Stimulated activated CD8-positive, alpha-beta memory T cell treated with anti-CD3 and anti-CD28 coated beads, Interleukin-15, amount 100 ng/mL, for 48 hours (primary cell): ENCODE measurements around the gene CIART.
A peak's percentile ranks its signal among the peaks of the same experiment; 100 is the strongest.
"Not testable (repeated sequence)": the region's sequence is repeated elsewhere in the genome, so short reads cannot be mapped to it uniquely, and the experiment has no call there.

Experiments used
- DNase-seq, 2 donors: peaks; one replicate each; pipeline ENCODE4 v3.0.0-alpha.2; 2020; ENCODE audit warnings: low read depth in 2 of 2

Gene CIART

DNA sequence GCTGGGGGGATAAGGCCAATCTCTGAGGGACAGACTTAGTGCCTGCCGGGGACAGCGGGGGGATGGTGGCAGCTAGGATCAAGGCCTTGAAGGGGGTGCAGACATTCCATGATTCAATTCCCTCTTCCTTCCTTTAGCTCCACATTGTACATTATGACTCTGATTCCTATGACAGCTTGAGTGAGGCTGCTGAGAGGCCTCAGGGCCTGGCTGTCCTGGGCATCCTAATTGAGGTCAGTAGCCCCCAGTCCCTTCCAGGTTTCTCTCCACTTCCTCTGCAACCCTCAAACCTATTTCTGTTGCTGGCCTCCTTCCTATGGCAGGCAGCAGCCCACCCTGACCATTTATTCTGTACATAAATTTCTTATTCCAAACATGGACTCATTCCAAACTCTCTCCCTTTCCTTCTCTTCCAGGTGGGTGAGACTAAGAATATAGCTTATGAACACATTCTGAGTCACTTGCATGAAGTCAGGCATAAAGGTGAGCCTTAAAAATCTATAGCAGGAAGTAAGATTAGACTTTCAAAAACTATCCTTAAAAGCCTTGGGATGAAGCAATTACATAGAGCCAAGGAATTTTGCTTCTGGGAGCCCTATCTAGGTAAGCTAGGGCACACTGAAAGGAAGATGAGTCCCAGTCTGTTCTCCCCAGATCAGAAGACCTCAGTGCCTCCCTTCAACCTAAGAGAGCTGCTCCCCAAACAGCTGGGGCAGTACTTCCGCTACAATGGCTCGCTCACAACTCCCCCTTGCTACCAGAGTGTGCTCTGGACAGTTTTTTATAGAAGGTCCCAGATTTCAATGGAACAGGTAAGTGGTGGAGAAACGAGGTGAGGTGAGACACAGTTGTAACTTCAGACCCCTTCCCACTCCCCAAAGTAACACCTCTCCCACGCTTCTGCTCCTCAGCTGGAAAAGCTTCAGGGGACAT lies 19.7 kb upstream of the CIART start:
- DNase-seq, result no peak

DNA sequence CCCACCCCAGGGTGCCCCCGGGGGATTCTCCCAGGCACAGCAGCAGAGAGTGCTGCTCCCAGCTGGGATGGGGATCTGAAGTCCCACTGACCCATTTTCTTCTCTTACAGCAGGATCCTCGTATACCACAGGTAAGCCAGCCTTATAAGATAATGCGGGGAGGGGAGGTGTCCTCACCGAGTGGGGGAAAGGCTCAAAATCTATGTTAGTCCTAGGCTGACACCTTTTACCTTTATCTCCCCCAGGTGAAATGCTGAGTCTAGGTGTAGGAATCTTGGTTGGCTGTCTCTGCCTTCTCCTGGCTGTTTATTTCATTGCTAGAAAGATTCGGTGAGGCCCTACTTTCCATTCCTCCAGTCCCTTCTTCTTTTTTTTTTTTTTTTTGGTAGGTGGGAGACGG lies 18.8 kb upstream of the CIART start:
- no peak for DNase-seq

DNA sequence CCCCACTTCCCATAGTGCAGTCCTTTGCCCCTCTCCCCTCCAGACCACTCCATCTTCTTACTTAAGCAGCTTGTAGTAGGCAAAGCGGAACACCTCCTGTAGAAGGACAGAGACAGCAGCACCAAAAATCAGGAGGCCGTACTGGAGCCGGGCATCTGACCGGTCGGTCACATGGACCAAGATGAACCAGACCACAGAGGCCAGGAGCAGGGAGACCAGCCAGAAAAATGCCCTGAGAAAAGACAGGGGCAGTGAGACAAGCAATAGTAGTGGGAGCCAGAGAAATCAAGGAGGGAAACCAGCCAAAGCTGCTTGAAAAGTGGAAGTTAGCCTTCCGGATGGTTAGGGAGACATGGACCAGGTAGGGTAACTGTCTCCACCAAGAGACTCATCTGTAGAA lies 14.5 kb upstream of the CIART start:
- no peak for DNase-seq

DNA sequence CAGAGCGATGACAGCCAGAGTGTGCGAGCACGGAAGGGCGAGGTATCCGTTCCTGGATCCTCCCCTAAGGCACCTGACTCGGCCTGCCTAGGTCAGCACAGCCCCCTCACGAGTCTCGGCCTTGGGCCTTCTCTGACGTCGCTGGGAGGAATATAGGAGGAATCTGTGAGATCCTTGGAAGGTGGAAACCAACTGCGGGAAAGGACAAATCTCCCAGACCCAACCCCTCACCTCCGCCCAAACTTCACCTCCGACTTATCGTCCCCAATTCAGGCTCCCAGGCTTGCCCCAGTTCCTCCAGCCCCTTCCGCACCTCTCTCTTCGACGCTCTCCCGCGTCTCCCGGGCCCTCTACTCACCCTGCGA lies 14.0 kb upstream of the CIART start:
- DNase-seq, result no peak

DNA sequence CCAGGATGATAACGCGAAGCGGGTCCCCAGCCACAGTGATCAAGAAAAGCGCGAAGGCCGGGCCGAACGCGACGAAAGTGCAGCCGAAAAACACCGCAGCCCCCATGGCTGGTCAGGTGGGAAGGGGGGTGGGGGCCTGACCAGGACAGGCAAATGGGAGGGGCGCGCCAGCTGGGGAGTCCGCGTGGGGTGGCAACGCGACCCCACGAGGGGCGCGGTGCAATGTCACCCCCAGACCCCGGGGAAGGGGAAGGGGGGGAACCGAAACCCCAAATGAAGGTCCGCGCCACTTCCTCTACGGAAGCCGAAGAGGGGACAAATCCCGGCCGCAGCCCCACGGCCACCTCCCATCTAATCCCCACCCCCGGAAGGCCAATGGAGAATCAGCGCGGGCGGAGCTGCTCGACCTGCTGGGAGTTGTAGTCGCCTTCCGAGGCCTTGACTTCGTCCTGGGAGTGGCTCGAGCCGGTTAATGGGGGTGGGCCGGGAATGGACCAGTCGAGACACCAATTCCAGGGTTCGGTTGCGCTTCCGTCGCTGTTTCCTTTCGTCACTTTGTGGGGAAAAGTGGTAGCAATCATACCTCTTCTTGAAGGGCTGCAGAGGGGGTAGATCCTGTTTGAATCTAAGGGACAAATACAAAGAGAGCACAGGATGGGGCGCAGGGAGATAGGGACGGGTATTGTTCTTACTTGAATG lies 13.5 kb upstream of the CIART start, which contains the start of gene APH1A:
Gene APH1A (minus strand): TSS at position 312 of the 699 bp plus-strand sequence. CDS start 206 bp downstream, at position 106.
- peak; percentile 91 for DNase-seq

DNA sequence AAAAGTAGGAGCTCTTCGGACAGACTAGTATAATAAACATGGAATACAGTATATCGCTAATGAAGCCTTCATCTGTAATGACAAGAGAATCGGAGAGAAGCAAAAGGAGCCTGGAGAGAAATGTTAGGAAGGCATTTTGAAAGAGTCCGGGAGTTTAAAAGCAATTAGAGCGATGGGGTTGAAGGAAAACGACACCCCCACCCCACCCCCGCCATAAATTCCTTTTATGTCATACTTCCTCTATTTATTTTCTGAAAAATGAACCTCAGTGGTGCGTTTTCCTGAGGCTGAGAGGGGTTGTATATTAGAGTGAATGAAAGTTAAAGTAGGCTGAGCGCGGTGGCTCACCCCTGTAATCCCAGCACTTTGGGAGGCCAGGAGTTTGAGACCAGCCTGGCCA lies 12.9 kb upstream of the CIART start:
- DNase-seq, result no peak

DNA sequence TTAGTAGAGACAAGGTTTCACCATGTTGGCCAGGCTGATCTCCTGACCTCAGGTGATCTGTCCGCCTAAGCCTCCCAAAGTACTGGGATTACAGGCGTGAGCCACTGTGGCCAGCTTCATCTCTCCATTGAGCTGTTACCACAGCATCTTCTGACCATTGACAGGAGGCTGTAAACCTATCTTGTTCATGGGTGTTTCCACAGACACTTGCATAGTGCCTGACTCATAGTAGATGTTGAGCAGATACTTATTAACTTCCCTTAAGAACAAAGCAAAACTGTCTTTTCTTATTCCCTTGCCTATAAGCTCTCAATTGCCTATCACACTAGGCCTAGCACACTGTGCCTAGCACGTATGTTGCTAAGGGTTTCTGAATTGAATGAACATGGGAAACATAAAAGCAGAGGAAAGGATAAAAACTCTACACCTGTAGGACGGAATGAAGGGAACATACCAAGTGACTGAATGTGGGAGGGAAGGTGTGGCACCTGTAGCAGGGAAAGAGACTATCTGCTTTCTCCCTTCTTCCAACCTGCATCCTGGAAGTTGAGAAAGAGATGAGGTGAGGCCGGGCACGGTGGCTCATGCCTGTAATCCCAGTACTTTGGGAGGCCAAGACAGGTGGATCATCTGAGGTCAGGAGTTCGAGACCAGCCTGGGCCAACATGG lies 10.9 kb upstream of the CIART start:
- DNase-seq, result no peak

DNA sequence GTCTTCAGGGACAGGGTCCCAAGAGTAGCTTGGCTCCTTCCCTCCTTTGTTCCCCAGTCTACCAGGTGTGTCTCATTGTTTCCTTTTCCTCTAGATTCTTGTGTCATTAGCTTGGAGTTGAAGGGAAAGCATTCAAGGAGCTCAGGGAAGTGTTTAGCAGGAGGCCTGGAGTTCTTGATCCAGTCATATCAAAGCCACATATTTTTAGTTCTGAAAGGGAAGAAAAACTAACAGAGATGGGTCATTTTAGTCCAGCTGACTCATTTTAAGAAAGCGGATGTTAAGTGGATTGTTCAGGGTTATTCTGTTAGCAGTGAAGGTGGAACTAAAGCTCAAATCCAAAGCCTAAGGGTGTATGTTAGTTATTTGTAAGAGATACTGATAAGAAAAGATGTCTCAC lies 9.0 kb upstream of the CIART start:
- no peak for DNase-seq

DNA sequence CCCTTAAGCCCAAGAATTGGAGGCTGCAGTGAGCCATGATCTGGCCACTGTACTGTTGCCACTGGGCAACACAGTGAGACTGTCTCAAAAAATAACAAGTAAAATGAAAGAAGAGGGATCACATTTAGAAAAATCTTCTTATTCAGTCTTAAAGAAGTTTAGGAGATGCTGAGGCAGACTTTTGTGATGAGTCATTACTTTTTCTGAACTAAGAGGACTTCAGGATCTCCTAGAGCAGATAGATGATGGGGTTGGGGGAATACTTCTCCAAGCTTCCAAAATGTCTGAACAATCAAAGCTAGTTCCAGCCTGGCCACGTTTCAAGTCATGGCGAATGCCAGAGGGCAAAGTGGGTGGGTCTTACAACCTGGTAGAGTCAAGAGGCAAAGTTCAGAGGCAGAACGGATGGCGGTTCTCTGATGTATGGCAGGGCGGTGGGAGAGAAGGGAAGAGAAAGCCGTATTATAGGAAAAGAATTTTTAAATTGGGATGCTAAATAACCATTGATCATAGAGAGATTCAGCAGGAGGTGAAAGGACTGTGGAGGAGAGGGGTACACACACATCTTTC lies 2.1 kb upstream of the CIART start:
- DNase-seq, result no peak

DNA sequence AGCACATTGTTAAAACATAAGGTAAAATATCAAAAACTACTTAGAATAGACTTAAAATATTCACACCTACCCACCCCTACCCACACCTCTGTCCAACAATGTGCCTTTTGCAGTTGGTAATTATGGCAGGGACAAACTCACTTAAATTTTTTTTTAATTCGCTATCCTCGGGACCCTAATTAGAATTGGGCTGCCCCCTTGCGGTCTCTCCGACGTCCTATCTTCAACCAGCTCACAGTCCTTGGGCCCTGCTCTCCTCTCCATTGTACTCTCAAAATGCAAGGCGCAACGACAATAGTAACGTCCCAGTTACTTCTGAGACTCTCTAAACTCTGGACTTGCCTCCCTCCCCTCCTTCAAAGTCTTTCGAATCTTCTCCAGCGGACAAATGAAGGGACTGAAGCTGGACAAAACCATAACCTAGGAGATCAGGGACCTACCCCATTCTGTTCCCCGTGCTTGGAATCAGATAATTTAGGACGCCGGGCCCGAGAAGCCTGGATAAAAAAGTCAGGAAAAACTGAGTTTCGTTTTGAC lies 1.1 kb upstream of the CIART start:
- peak; percentile 30 to 38 for DNase-seq

DNA sequence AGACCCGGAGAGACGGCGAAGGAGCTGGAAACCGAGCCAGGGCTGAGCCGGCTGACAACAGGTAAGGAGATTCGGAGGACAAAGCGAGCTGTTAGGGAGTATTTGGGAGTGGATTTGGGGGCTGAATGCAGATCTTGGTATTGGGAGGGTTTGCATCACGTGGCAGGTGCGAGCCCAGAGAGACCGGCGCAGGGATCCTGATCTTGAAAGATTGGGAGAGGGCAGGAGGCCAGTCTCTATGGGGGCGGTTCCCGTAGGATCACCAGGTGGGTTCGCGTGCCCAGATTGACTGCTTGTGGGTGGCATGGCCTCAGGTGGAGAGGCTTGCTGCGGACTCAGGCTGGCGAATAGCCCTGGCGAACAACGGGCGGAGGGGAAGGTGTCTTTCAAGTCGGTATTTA lies 204 bp downstream of the CIART start:
- DNase-seq, result no peak

DNA sequence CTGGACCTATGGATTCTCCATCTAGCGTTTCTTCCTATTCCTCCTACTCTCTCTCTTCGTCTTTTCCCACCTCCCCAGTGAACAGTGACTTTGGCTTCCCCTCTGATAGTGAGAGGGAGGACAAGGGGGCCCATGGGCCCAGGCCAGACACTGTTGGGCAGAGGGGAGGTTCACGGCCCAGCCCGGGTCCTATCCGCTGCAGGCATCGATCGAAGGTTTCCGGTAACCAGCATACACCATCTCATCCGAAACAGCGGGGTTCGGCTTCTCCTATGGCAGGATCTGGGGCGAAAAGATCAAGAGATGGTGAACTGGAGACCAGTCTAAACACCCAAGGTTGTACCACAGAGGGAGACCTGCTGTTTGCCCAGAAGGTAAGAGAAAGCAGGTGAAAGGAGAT lies 906 bp downstream of the CIART start:
- DNase-seq, result no peak

DNA sequence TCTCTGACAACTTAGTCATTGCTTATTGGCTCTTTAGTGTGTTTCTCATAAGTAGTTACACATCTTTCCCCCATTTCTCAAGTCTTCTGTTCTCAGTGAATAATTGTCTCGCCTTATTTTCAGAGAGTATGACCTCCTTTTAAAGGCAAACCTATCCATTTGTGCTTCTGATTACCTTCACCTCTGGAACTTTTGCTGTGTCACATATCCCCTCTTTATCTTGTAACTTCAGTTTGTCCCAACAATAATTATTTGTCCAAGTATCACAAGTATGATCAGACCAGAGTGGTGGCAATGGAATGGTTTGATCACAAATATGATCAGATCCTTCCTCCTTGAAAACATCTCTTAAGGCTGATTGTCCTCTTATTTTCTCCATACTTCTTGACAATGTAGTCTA lies 6.0 kb downstream of the CIART start:
- DNase-seq, result no peak

DNA sequence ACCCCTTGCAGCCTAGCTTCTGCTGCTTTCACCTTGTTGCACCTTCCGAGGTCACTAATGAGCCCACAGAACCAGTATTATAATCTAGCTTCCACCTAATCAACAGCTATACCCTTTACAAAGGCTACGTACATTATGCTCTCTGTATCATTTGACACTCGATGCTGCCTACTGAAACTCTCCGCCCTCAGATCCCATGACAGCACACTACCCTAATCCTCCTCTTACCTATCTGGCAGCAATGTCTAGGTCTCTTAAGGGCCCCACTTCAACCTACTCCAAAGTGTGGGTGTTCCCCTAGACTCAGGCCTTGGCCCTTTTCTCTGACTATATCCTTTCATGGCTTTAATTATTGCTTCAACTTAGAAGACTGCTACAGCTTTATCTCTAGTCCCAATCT lies 6.5 kb downstream of the CIART start:
- no peak for DNase-seq

DNA sequence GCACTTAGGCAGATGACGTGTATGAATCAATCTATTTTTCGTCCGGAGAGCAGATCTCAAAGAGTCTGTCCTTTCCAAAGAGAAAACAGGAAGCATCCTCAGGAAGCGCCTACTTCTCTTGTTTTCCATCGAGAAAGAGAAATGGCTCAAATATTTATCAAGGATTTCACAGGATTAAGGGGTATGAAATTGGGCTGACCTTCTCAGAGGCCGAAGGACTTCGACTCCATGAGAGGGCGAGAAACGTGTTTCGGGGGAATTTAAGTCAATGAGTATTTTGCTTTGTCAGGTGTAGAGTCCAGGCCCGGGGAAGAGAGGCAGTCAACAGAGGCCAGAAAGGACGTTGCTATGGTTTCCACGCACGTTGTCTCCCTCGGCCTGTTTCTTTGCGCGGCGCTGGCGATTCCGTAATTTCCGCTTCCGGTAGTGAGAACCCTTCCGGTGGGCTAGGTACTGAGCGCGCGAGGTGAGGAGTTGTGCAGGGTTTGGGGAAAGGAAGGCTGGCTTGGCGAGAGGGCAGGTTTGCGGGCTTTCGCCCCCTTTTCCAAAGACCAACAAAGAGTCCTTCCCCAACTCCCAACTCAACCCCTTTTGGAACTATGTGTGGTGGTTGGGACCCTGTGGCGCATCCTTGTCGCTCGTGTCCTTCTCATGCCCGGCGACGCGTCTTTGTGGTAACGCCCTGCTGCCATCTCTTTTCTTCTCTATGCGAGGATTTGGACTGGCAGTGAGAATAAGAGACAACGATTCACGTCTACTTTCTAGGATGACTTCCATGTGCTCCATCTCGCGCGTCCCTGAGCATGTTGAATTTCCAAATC lies 11.3 kb downstream of the CIART start, which contains the start of gene MRPS21:
Gene MRPS21 (plus strand): TSS at position 429 of the 821 bp plus-strand sequence. CDS start 506 bp downstream, outside the sequence.
- peak; percentile 80 for DNase-seq

DNA sequence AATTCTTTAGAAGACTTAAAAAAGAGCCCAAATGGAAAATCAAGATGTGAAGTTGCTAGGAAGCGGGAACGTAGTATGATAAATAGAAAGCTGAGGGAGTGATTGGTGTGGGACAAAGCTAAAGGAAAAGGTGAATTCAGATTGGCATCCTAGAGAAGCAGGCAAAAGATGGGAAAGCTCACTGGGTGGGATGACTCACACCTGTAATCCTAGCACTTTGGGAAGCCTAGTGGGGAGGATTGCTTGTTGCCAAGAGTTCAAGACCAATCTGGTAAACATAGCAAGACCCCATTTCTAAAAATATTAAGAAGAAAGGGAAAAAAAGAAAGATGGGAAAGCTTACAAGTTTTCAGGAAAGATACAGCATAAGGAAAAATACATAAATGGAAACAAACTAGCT lies 13.1 kb downstream of the CIART start:
- no peak for DNase-seq

DNA sequence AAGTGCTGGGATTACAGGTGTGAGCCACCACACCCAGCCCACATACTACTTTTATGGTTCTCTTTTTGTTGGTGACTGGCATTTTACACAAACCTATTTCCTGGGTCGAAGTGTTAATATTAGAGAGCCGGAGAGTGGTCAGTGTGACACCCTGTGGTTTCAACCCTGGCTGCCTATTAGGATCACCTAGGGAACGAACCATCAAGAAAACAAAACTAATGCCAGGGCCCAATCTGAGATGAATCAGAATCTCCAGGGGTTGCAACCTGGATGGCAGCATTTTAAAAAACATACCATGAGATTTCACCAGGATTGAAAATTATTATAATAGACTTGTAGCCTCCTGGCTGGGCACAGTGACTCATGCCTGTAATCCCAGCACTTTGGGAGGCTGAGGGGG lies 17.4 kb downstream of the CIART start:
- no peak for DNase-seq

DNA sequence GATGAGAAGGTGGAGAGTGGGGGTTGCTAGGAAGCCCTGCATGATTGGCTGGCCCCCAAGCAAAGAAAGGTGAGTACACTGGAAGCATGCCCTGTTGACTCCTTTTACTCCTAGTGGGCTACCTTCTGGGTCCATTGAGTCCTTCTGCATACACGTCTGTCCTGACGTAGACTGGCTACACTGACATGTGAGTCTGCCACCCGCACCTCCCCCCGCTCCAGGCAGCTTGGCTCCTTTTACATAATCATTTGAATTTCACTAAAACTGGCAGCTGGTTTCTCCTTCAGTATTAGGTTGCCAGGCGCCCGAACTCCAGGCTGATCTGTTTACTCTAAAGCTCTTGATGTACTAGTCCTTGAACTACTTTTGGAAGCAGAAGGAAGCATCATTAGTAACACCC lies 20.0 kb downstream of the CIART start:
- no peak for DNase-seq

DNA sequence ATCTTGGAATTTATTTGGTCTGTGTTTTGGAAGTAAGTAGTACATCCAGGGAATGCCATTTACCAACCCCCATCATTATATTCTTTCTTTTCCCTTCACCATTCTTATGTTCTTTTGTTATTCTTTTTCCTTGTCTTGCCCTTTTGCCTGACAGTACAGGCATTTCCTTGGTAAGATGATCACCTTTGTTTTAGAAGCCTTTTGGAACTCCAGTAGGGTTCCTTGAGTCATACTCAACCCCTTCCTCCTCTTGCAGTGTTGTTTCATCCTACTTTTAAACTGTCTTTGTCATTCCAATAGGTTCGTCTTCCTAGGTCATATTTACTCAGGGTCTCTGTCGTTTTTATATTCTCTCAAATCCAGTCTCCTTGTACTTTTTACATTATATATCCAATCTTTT lies 20.5 kb downstream of the CIART start:
- no peak for DNase-seq

DNA sequence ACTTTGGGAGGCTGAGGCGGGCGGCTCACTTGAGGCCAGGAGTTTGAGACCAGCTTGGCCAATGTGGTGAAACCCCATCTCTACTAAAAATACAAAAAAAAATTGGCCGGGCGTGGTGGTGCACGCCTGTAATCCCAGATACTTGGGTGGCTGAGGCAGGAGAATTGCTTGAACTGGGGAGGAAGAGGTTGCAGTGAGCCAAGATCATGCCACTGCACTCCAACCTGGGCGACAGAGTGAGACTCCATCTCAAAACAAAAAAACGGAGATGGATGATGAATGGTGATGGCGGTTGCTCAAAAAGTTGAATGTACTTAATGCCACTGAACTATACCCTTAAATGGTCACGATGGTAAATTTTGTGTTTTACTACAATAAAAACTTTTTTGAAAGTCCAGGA lies 26.2 kb downstream of the CIART start:
- DNase-seq, result not testable (repeated sequence)
